MM.1S (cell line): Measurements from ENCODE around the gene TFAP2B.

Source experiments
- DNase-seq: peaks from one replicate; pipeline ENCODE4 v3.0.0-alpha.2; 2015
- H2AFZ ChIP-seq: fragments of 300-600 bp; sonication (generic); 2 replicates; pipeline ENCODE4 v1.6.0; 2016; ENCODE audit warnings: antibody characterized with exemption, low read length
- H3F3A ChIP-seq: fragments of 300-600 bp; sonication (generic); 2 replicates; pipeline ENCODE4 v1.6.1; 2016; ENCODE audit warnings: mild to moderate bottlenecking, antibody characterized with exemption, low read length, moderate library complexity, mixed read lengths; ENCODE audit not compliant: insufficient read depth
- H3K27ac ChIP-seq: fragments of 300-600 bp; sonication (generic); 2 replicates; pipeline ENCODE4 v1.5.1; 2016; ENCODE audit warnings: mild to moderate bottlenecking, low read length
- H3K27me3 ChIP-seq: fragments of 300-600 bp; sonication (generic); replicated peaks from 2 replicates; pipeline ENCODE4 v1.6.0; 2016; ENCODE audit warnings: low read length; ENCODE audit not compliant: insufficient read depth
- H3K36me3 ChIP-seq: fragments of 300-600 bp; sonication (generic); replicated peaks from 2 replicates; pipeline ENCODE4 v1.6.1; 2016; ENCODE audit warnings: mild to moderate bottlenecking, low read length, mixed read lengths; ENCODE audit not compliant: insufficient read depth
- H3K4me1 ChIP-seq: fragments of 300-600 bp; sonication (generic); 2 replicates; pipeline ENCODE4 v1.6.1; 2016; ENCODE audit warnings: low read length, mixed read lengths
- H3K4me2 ChIP-seq: fragments of 300-600 bp; sonication (generic); 2 replicates; pipeline ENCODE4 v1.6.0; 2016; ENCODE audit warnings: low read depth, low read length
- H3K4me3 ChIP-seq: fragments of 300-600 bp; sonication (generic); 2 replicates; pipeline ENCODE4 v1.5.1; 2016; ENCODE audit warnings: low read length, mixed read lengths
- H3K79me2 ChIP-seq: fragments of 300-600 bp; sonication (generic); 2 replicates; pipeline ENCODE4 v1.6.1; 2016; ENCODE audit warnings: mixed run types, low read length, mixed read lengths
- H3K9ac ChIP-seq: fragments of 300-600 bp; sonication (generic); 2 replicates; pipeline ENCODE4 v1.6.1; 2016; ENCODE audit warnings: low read length, mixed read lengths
- H3K9me2 ChIP-seq: fragments of 300-600 bp; sonication (generic); replicated peaks from 2 replicates; pipeline ENCODE4 v1.6.1; 2016; ENCODE audit warnings: mild to moderate bottlenecking, low read length, mixed read lengths; ENCODE audit not compliant: insufficient read depth
- H3K9me3 ChIP-seq: fragments of 300-600 bp; sonication (generic); replicated peaks from 2 replicates; pipeline ENCODE4 v1.6.1; 2016; ENCODE audit warnings: mild to moderate bottlenecking, low read length, mixed read lengths; ENCODE audit not compliant: insufficient read depth
- H4K20me1 ChIP-seq: fragments of 300-600 bp; sonication (generic); 2 replicates; pipeline ENCODE4 v1.6.1; 2016; ENCODE audit warnings: mild to moderate bottlenecking, low read length, moderate library complexity, mixed read lengths; ENCODE audit not compliant: insufficient read depth
- EZH2 ChIP-seq: fragments of 300-600 bp; sonication (generic); optimal IDR thresholded peaks from 2 replicates; pipeline ENCODE3; 2017; ENCODE audit warnings: low read depth, mild to moderate bottlenecking, antibody characterized with exemption, low read length, mixed read lengths
- EZH2phosphoT487 ChIP-seq: fragments of 300-600 bp; sonication (generic); IDR thresholded peaks from 2 replicates; pipeline ENCODE4 v1.6.1; 2018; ENCODE audit warnings: antibody characterized with exemption, low read length
- TF ChIP-seq, protein P1 (sequence below): fragments of 300-600 bp; sonication (generic); IDR thresholded peaks from 2 replicates; pipeline ENCODE4 v1.5.1; 2016; ENCODE audit warnings: antibody characterized with exemption, low read length, mixed read lengths

TFAP2B gene

GRCh38 chr6:50846144-50846851 is 27.6 kb downstream of the TFAP2B start:
- no peak overlapping the region for H3K4me2 ChIP-seq
- no peaks in the 10 kb centered on the region for H3F3A ChIP-seq
- H2AFZ ChIP-seq = no peak overlapping the region
- H3K27ac ChIP-seq = no peak overlapping the region
- no peaks in the 10 kb centered on the region for H3K4me1 ChIP-seq
- no peak for DNase-seq
- H4K20me1 ChIP-seq = no peaks in the 10 kb centered on the region
- no peak overlapping the region for H3K4me3 ChIP-seq
- no peaks in the 10 kb centered on the region for H3K79me2 ChIP-seq
- H3K27me3 ChIP-seq = no peaks in the 10 kb centered on the region
- no peaks in the 10 kb centered on the region for H3K9me3 ChIP-seq
- H3K9me2 ChIP-seq = no peaks in the 10 kb centered on the region
- TF ChIP-seq, protein P1, sequence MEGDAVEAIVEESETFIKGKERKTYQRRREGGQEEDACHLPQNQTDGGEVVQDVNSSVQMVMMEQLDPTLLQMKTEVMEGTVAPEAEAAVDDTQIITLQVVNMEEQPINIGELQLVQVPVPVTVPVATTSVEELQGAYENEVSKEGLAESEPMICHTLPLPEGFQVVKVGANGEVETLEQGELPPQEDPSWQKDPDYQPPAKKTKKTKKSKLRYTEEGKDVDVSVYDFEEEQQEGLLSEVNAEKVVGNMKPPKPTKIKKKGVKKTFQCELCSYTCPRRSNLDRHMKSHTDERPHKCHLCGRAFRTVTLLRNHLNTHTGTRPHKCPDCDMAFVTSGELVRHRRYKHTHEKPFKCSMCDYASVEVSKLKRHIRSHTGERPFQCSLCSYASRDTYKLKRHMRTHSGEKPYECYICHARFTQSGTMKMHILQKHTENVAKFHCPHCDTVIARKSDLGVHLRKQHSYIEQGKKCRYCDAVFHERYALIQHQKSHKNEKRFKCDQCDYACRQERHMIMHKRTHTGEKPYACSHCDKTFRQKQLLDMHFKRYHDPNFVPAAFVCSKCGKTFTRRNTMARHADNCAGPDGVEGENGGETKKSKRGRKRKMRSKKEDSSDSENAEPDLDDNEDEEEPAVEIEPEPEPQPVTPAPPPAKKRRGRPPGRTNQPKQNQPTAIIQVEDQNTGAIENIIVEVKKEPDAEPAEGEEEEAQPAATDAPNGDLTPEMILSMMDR = no peak
- TF ChIP-seq EZH2 (no peak), EZH2phosphoT487 (no peak)
- H3K36me3 ChIP-seq = no peaks in the 10 kb centered on the region
- no peak overlapping the region for H3K9ac ChIP-seq

GRCh38 chr6:50846852-50847155 is 28.1 kb downstream of the TFAP2B start:
- H2AFZ ChIP-seq = no peak overlapping the region
- no peaks in the 10 kb centered on the region for H3K36me3 ChIP-seq
- no peaks in the 10 kb centered on the region for H3K9me3 ChIP-seq
- H4K20me1 ChIP-seq = no peaks in the 10 kb centered on the region
- H3K79me2 ChIP-seq = no peaks in the 10 kb centered on the region
- no peaks in the 10 kb centered on the region for H3K4me1 ChIP-seq
- H3K4me3 ChIP-seq = no peak overlapping the region
- no peak for TF ChIP-seq EZH2
- TF ChIP-seq EZH2phosphoT487 = no peak
- TF ChIP-seq, protein P1 = no peak
- no peak overlapping the region for H3K4me2 ChIP-seq
- no peaks in the 10 kb centered on the region for H3K9me2 ChIP-seq
- DNase-seq = no peak
- no peaks in the 10 kb centered on the region for H3F3A ChIP-seq
- no peaks in the 10 kb centered on the region for H3K27me3 ChIP-seq
- no peak overlapping the region for H3K9ac ChIP-seq
- H3K27ac ChIP-seq = no peak overlapping the region

- Histone ChIP-seq H3K4me1 (no peaks in the 10 kb centered on the region), H3K27me3 (no peaks in the 10 kb centered on the region), H3K9ac (no peak overlapping the region), H2AFZ (no peak overlapping the region), H3K36me3 (no peaks in the 10 kb centered on the region), H3K27ac (no peak overlapping the region), H3K9me2 (no peaks in the 10 kb centered on the region), H3K9me3 (no peaks in the 10 kb centered on the region), H3K79me2 (no peaks in the 10 kb centered on the region), H4K20me1 (no peaks in the 10 kb centered on the region), H3K4me3 (no peak overlapping the region), H3F3A (no peaks in the 10 kb centered on the region), H3K4me2 (no peak overlapping the region)
- DNase-seq = no peak
- no peak for TF ChIP-seq EZH2phosphoT487
- TF ChIP-seq, protein P1 = no peak
- TF ChIP-seq EZH2 = no peak
These were observed 29.4 kb downstream of the TFAP2B start for GRCh38 chr6:50847890-50848594.
